Measurements from ENCODE around the gene ZDHHC11. TPM values are rescaled to one million over a fixed set of nuclear protein-coding genes. Genes with fewer than 3 reads are reported as not detected.

Gene ZDHHC11
- total and polyA plus RNA-seq, 2 of the 4 experiments (the other 2 are of a cell fraction), result 0.36 to 1.6 TPM

DNA sequence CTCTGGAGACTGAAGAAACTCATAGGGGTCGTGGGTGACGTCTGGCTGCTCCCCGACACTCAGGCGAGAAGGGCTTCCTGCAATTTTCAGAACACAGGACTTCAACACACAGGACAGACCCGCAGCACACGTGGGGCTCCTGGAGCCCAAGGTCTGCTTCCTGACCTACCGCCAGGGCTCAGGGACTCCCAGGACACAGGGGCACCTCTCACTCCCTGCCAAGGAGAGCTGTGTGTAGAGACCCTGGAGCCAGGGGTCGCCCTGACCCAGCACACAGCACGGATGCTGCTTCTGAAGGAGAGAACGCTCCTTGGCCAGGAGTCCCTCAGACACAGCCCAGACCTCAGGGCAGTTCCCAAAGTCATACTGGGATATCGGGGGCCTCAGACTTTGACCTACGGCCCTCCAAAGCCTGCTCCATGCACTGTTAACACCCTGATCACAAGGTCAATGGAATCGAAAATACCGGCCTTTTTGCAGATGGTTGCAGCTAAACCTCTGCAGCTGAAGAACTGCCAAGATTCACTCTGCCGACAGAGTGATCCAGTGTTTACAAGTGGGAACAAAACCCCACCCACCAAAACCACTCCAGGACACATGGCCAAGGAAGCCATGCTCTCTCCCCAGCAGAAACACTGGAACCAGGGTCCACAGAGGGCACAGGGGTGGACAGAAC, 13.8 kb upstream of the ZDHHC11 start:
- H3K18ac ChIP-seq (ENCODE audit: low read depth, low read length), result no peak overlapping the region
- H3K23ac ChIP-seq (ENCODE audit: low read depth, low read length), result no peak overlapping the region
- dilution Hi-C loops (cut with HindIII; ENCODE audit: low sequenced_read_pairs, unreplicated experiment), result no loop called here
- peaks cover 56% of the 10 kb centered on the region for H3K36me3 ChIP-seq (ENCODE audit: control insufficient read depth, insufficient read depth, low read length)
- no peak overlapping the region for H4K91ac ChIP-seq (ENCODE audit: insufficient read depth, low read depth, low read length)
- no peak overlapping the region for H2BK120ac ChIP-seq (ENCODE audit: low read depth, low read length)
- no peak overlapping the region for H2BK15ac ChIP-seq (ENCODE audit: low read depth, low read length)
- no peak overlapping the region for H3K14ac ChIP-seq (replicated peaks; ENCODE audit: low read depth, low read length)
- no peak overlapping the region for H3K9ac ChIP-seq (ENCODE audit: low read depth, low read length)
- CTCF ChIA-PET, result no interaction called here
- no TSS peak for BruUV-seq (replicated peaks)
- intact Hi-C loops (cut with micrococcal nuclease), result no loop called here
- no peaks in the 10 kb centered on the region for H3K4me1 ChIP-seq (ENCODE audit: control insufficient read depth, insufficient read depth, low read length)
- H2AK5ac ChIP-seq (ENCODE audit: low read depth, low read length), result no peak overlapping the region
- H3K4me2 ChIP-seq (ENCODE audit: low read depth, low read length), result no peak overlapping the region
- H3K79me1 ChIP-seq (ENCODE audit: low read depth in 1 of 2, low read length in 2 of 2), result peaks cover 2 to 4% of the 10 kb centered on the region in 2 experiments; a peak in 2 of 4 replicates
- TF ChIP-seq CHD1 (IDR thresholded peaks at IDR 0.05; ENCODE audit: low read depth, low read length) (no peak), MAZ (IDR thresholded peaks at IDR 0.05; ENCODE audit: borderline replicate concordance, low read depth, low read length) (no peak), RFX5 (IDR thresholded peaks at IDR 0.05; ENCODE audit: low read depth, low read length) (no peak), RAD21 (IDR thresholded peaks at IDR 0.05; ENCODE audit: low read length) (no peak), SMC3 (IDR thresholded peaks at IDR 0.05; ENCODE audit: low read depth, low read length) (no peak), CEBPB (IDR thresholded peaks at IDR 0.05; ENCODE audit: low read depth, low read length) (no peak), POLR2A (IDR thresholded peaks at IDR 0.05; ENCODE audit: low read depth, low read length) (no peak), MAFK (IDR thresholded peaks at IDR 0.05; ENCODE audit: low read depth, low read length) (no peak), MXI1 (IDR thresholded peaks at IDR 0.05; ENCODE audit: borderline replicate concordance, low read depth, low read length) (no peak), FOS (IDR thresholded peaks at IDR 0.05; ENCODE audit: low read depth, low read length) (no peak), BHLHE40 (IDR thresholded peaks at IDR 0.05; ENCODE audit: low read depth, low read length) (no peak), RCOR1 (IDR thresholded peaks at IDR 0.05; ENCODE audit: insufficient replicate concordance, low read length) (no peak), NFE2L2 (IDR thresholded peaks at IDR 0.05; ENCODE audit: low read depth, low read length) (no peak)
- TF ChIP-seq, protein P1, sequence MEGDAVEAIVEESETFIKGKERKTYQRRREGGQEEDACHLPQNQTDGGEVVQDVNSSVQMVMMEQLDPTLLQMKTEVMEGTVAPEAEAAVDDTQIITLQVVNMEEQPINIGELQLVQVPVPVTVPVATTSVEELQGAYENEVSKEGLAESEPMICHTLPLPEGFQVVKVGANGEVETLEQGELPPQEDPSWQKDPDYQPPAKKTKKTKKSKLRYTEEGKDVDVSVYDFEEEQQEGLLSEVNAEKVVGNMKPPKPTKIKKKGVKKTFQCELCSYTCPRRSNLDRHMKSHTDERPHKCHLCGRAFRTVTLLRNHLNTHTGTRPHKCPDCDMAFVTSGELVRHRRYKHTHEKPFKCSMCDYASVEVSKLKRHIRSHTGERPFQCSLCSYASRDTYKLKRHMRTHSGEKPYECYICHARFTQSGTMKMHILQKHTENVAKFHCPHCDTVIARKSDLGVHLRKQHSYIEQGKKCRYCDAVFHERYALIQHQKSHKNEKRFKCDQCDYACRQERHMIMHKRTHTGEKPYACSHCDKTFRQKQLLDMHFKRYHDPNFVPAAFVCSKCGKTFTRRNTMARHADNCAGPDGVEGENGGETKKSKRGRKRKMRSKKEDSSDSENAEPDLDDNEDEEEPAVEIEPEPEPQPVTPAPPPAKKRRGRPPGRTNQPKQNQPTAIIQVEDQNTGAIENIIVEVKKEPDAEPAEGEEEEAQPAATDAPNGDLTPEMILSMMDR (conservative IDR thresholded peaks at IDR 0.05; ENCODE audit: low read depth, low read length), result no peak
- TF ChIP-seq, protein P2, sequence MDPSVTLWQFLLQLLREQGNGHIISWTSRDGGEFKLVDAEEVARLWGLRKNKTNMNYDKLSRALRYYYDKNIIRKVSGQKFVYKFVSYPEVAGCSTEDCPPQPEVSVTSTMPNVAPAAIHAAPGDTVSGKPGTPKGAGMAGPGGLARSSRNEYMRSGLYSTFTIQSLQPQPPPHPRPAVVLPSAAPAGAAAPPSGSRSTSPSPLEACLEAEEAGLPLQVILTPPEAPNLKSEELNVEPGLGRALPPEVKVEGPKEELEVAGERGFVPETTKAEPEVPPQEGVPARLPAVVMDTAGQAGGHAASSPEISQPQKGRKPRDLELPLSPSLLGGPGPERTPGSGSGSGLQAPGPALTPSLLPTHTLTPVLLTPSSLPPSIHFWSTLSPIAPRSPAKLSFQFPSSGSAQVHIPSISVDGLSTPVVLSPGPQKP (IDR thresholded peaks at IDR 0.05; ENCODE audit: borderline replicate concordance, low read depth, low read length), result no peak
- TF ChIP-seq, protein P3, sequence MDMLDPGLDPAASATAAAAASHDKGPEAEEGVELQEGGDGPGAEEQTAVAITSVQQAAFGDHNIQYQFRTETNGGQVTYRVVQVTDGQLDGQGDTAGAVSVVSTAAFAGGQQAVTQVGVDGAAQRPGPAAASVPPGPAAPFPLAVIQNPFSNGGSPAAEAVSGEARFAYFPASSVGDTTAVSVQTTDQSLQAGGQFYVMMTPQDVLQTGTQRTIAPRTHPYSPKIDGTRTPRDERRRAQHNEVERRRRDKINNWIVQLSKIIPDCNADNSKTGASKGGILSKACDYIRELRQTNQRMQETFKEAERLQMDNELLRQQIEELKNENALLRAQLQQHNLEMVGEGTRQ (IDR thresholded peaks at IDR 0.05; ENCODE audit: low read depth, low read length), result no peak
- POLR2A ChIA-PET (ENCODE audit: unreplicated experiment), result no interaction called here
- 45% methylated on average over 4 of the region's 15 CpGs; no CpG with 5 or more reads in 1 of the 2 experiments for WGBS, 2 experiments (ENCODE audit: extremely low coverage in 2 of 2, insufficient read length in 1 of 2)
- in situ Hi-C loops (cut with MboI; ENCODE audit: low sequenced_read_pairs), result no loop called here
- no peak overlapping the region for H2AK9ac ChIP-seq (replicated peaks; ENCODE audit: low read depth, low read length, poor library complexity)
- H3K9me3 ChIP-seq (ENCODE audit: control insufficient read depth, insufficient read depth, low read length), result no peaks in the 10 kb centered on the region
- no peak overlapping the region for H3K56ac ChIP-seq (ENCODE audit: extremely low read depth, insufficient read depth, low read length)
- H4K20me1 ChIP-seq (ENCODE audit: insufficient read depth, low read length), result peaks cover 16% of the 10 kb centered on the region
- no peak overlapping the region for H3K4me3 ChIP-seq (ENCODE audit: insufficient read depth, low read depth, low read length)
- H3K27ac ChIP-seq (ENCODE audit: insufficient read depth, low read length), result no peak overlapping the region
- H2BK20ac ChIP-seq (ENCODE audit: low read depth, low read length), result no peak overlapping the region
- no peak overlapping the region for H3K4ac ChIP-seq (ENCODE audit: low read depth, low read length)
- H3K27me3 ChIP-seq (ENCODE audit: control insufficient read depth, insufficient read depth, low read length), result no peaks in the 10 kb centered on the region
- H4K5ac ChIP-seq (ENCODE audit: low read depth, low read length), result no peak overlapping the region
- DNase-seq, result peak; percentile 27
- H2AFZ ChIP-seq (replicated peaks; ENCODE audit: low read length, poor library complexity), result no peak overlapping the region
- H2BK5ac ChIP-seq (ENCODE audit: low read depth, low read length, poor library complexity, severe bottlenecking), result no peak overlapping the region
- H4K8ac ChIP-seq (ENCODE audit: low read depth in 2 of 2, low read length in 2 of 2), result no peak overlapping the region
- no peak for ATAC-seq (ENCODE audit: low read depth)
- no peaks in the 10 kb centered on the region for H3K9me1 ChIP-seq (ENCODE audit: insufficient read depth, low read length)
